CD14-positive monocyte (primary cell): ENCODE measurements around the gene PATZ1. TPM values are rescaled to one million over a fixed set of nuclear protein-coding genes. Genes with fewer than 3 reads are reported as not detected.
"Not testable (repeated sequence)": the region's sequence is repeated elsewhere in the genome, so short reads cannot be mapped to it uniquely, and the experiment has no call there.

ENCODE experiments used
- DNase-seq, 3 donors: peaks; one replicate each; pipeline ENCODE4 v3.0.0-alpha.2; 2011 to 2022
- H2AFZ ChIP-seq: 2 replicates; pipeline ENCODE4 v1.6.0; 2012; ENCODE audit warnings: mild to moderate bottlenecking, low read depth, low read length, inconsistent platforms; ENCODE audit not compliant: insufficient read depth, poor library complexity, severe bottlenecking
- H3K27ac ChIP-seq, 2 donors: 1 replicate in 1 of 2; 2 replicates in 1 of 2; pipeline ENCODE4 v1.5.1; 2012 to 2013; ENCODE audit warnings: low read length in 2 of 2, control low read depth in 1 of 2, inconsistent platforms in 1 of 2, low read depth in 1 of 2, mild to moderate bottlenecking in 1 of 2
- H3K27me3 ChIP-seq, 2 donors: one replicate each; pipeline versions ENCODE4 v1.6.0 to v1.6.1; 2011 to 2013; ENCODE audit warnings: low read length in 2 of 2; ENCODE audit not compliant: control insufficient read depth in 2 of 2, insufficient read depth in 2 of 2
- H3K36me3 ChIP-seq, 2 donors: replicated peaks in 1 of 2; 1 replicate in 1 of 2; 2 replicates in 1 of 2; pipeline versions ENCODE4 v1.5.1 to v1.6.1; 2012 to 2013; ENCODE audit warnings: low read length in 2 of 2, control low read depth in 1 of 2, inconsistent platforms in 1 of 2, mild to moderate bottlenecking in 1 of 2; ENCODE audit not compliant: insufficient read depth in 2 of 2, control insufficient read depth in 1 of 2
- H3K4me1 ChIP-seq, 2 donors: 1 replicate in 1 of 2; 2 replicates in 1 of 2; pipeline versions ENCODE4 v1.5.1 to v1.6.1; 2012 to 2013; ENCODE audit warnings: low read length in 2 of 2, control low read depth in 1 of 2, inconsistent platforms in 1 of 2, mild to moderate bottlenecking in 1 of 2, moderate library complexity in 1 of 2; ENCODE audit not compliant: insufficient read depth in 2 of 2, control insufficient read depth in 1 of 2
- H3K4me2 ChIP-seq: replicated peaks from 2 replicates; pipeline ENCODE3; 2012; ENCODE audit warnings: low read length, moderate library complexity, mild to moderate bottlenecking; ENCODE audit not compliant: poor library complexity, severe bottlenecking; ENCODE audit errors: extremely low read depth
- H3K4me3 ChIP-seq, 3 experiments: fragments of 200-600 bp in 1 of 3; sonication (generic) in 1 of 3; replicated peaks in 1 of 3; 1 replicate in 2 of 3; 2 replicates in 1 of 3; pipeline ENCODE4 v1.5.1; 2011 to 2013; ENCODE audit warnings: low read length in 3 of 3, mild to moderate bottlenecking in 3 of 3, control low read depth in 2 of 3, low read depth in 2 of 3, inconsistent platforms in 1 of 3, moderate library complexity in 1 of 3
- H3K79me2 ChIP-seq: 2 replicates; pipeline ENCODE4 v1.6.0; 2012; ENCODE audit warnings: mild to moderate bottlenecking, control low read depth, inconsistent platforms, low read length, moderate library complexity; ENCODE audit not compliant: insufficient read depth
- H3K9ac ChIP-seq: 2 replicates; pipeline ENCODE4 v1.6.0; 2017; ENCODE audit warnings: low read length, mild to moderate bottlenecking; ENCODE audit not compliant: insufficient read depth, poor library complexity, severe bottlenecking
- H3K9me3 ChIP-seq, 2 donors: replicated peaks in 1 of 2; 1 replicate in 1 of 2; 2 replicates in 1 of 2; pipeline versions ENCODE4 v1.5.1 to v1.6.1; 2012 to 2013; ENCODE audit warnings: low read length in 2 of 2, control low read depth in 1 of 2; ENCODE audit not compliant: control insufficient read depth in 1 of 2, insufficient read depth in 1 of 2
- H4K20me1 ChIP-seq: 2 replicates; pipeline ENCODE4 v1.6.0; 2012; ENCODE audit warnings: mild to moderate bottlenecking, low read length, control low read depth, moderate library complexity; ENCODE audit not compliant: insufficient read depth
- H3K27ac Mint-ChIP-seq, 7 donors: one replicate each; pipeline ENCODE4 v1.8.0; 2020; ENCODE audit warnings: mild to moderate bottlenecking in 7 of 7, mixed read lengths in 7 of 7, moderate library complexity in 6 of 7, inconsistent platforms in 2 of 7
- H3K27me3 Mint-ChIP-seq, 3 donors: one replicate each; pipeline ENCODE4 v1.8.0; 2021 to 2022; ENCODE audit warnings: low read depth in 3 of 3, mild to moderate bottlenecking in 3 of 3, mixed read lengths in 3 of 3, moderate library complexity in 3 of 3, inconsistent platforms in 1 of 3
- H3K36me3 Mint-ChIP-seq, 2 donors: one replicate each; pipeline ENCODE4 v1.8.0; 2020; ENCODE audit warnings: mixed read lengths in 2 of 2, inconsistent platforms in 1 of 2, mild to moderate bottlenecking in 1 of 2
- H3K4me1 Mint-ChIP-seq: one replicate; pipeline ENCODE4 v1.8.0; 2020; ENCODE audit warnings: mild to moderate bottlenecking, mixed read lengths
- H3K4me3 Mint-ChIP-seq, 2 donors: one replicate each; pipeline ENCODE4 v1.8.0; 2020; ENCODE audit warnings: mild to moderate bottlenecking in 2 of 2, mixed read lengths in 2 of 2, moderate library complexity in 1 of 2
- H3K9me3 Mint-ChIP-seq, 7 donors: one replicate each; pipeline ENCODE4 v1.8.0; 2020 to 2022; ENCODE audit warnings: mixed read lengths in 7 of 7, mild to moderate bottlenecking in 6 of 7, moderate library complexity in 6 of 7, inconsistent platforms in 2 of 7
- WGBS: methylation state at CpG from one replicate; pipeline ENCODE4 v1.1.5; 2013; ENCODE audit warnings: missing lambda C conversion rate; ENCODE audit not compliant: insufficient coverage; 5-methylcytosine and 5-hydroxymethylcytosine counted together
- intact Hi-C, 2 donors: fragments of 100-400 bp; cut with micrococcal nuclease; formaldehyde crosslinking; loops; one replicate each; pipeline versions ENCODE4 v1.15.0 to v1.15.1; 2023
- polyA plus RNA-seq, 3 donors: library from polyadenylated mRNA; depleted of rRNA in 1 of 3; unstranded in 2 of 3; stranded (reverse) in 1 of 3; fragments of 300-500 nt in 2 of 3; fragments of >200 nt in 1 of 3; fragmentation: Illumina TruSeq in 2 of 3; gene quantifications; 1 replicate in 2 of 3; 2 replicates in 1 of 3; pipeline ENCODE4 v1.2.3, GENCODE V29; 2012 to 2021
- TF ChIP-seq, protein P1 (sequence below): fragments of 200-600 bp; IDR thresholded peaks from one replicate; pipeline ENCODE4 v1.8.0; 2022; ENCODE audit warnings: antibody characterized with exemption, mild to moderate bottlenecking

Gene PATZ1
- polyA plus RNA-seq, 3 donors = 1.8 to 10.7 (median 2.0) TPM

DNA sequence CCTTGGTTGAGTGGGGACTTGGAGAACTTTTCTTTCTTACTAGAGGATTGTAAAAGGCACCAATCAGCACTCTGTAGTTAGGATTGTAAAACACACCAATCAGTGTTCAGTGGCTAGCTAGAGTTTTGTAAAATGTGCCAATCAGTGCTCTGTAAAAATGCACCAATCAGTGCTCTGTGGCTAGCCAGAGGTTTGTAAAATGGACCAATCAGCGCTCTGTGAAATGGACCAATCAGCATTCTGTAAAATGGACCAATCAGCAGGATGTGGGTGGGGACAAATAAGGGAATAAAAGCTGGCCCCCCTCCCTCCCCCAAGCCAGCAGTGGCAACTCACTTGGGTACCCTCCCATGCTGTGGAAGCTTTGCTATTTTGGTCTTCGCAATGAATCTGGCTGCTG lies 47.7 kb upstream of the PATZ1 start:
- H3K4me1 ChIP-seq = peaks cover 5 to 6% of the 10 kb centered on the region in 2 donors
- TF ChIP-seq, protein P1, sequence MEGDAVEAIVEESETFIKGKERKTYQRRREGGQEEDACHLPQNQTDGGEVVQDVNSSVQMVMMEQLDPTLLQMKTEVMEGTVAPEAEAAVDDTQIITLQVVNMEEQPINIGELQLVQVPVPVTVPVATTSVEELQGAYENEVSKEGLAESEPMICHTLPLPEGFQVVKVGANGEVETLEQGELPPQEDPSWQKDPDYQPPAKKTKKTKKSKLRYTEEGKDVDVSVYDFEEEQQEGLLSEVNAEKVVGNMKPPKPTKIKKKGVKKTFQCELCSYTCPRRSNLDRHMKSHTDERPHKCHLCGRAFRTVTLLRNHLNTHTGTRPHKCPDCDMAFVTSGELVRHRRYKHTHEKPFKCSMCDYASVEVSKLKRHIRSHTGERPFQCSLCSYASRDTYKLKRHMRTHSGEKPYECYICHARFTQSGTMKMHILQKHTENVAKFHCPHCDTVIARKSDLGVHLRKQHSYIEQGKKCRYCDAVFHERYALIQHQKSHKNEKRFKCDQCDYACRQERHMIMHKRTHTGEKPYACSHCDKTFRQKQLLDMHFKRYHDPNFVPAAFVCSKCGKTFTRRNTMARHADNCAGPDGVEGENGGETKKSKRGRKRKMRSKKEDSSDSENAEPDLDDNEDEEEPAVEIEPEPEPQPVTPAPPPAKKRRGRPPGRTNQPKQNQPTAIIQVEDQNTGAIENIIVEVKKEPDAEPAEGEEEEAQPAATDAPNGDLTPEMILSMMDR = no peak

DNA sequence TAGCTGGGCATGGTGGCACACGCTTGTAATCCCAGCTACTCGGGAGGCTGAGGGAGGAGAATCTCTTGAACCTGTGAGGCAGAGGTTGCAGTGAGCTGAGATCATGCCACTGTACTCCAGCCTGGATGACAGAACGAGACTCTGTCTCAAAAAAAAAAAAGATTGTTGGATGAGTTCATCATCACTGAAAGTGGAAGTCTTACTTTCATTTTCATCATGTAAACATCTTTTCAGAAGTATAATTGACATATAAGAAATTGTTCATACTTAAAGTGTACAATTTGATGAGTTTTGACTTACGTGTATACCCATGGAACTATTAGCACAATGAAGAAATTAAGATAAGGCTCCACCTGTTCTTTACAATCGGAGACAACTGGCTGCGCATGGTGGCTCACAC lies 32.5 kb upstream of the PATZ1 start:
- H3K9me3 ChIP-seq, H4K20me1 ChIP-seq, H3K4me1 ChIP-seq, intact Hi-C loops, H3K27me3 Mint-ChIP-seq, H3K4me1 Mint-ChIP-seq, DNase-seq, H3K79me2 ChIP-seq, H3K4me3 ChIP-seq, H3K36me3 Mint-ChIP-seq, H3K36me3 ChIP-seq, H3K27me3 ChIP-seq, H3K9ac ChIP-seq, H3K4me2 ChIP-seq, H3K27ac ChIP-seq, H3K9me3 Mint-ChIP-seq: not testable (repeated sequence)
- H2AFZ ChIP-seq = peak overlapping the region; percentile 46
- Mint-ChIP-seq H3K4me3 (peak overlapping the region in 1 of 2 donors; percentile 48), H3K27ac (peak overlapping the region in 1 of 7 donors; percentile 32)
- WGBS = 100% methylated on average over 2 of the region's 6 CpGs

More for the DNA sequence above, 47.7 kb upstream of the PATZ1 start:
- Histone ChIP-seq H3K9ac (no peak overlapping the region), H3K27me3 (no peaks in the 10 kb centered on the region), H3K36me3 (no peaks in the 10 kb centered on the region), H4K20me1 (no peaks in the 10 kb centered on the region), H3K9me3 (no peaks in the 10 kb centered on the region), H2AFZ (no peak overlapping the region), H3K79me2 (no peaks in the 10 kb centered on the region), H3K27ac (no peak overlapping the region), H3K4me3 (no peak overlapping the region), H3K4me2 (no peak overlapping the region)
- Mint-ChIP-seq H3K27me3 (peaks cover 2 to 7% (median 2%) of the 10 kb centered on the region in 3 donors), H3K4me3 (no peak overlapping the region), H3K27ac (no peak overlapping the region), H3K9me3 (peaks cover 0 to 15% (median 8%) of the 10 kb centered on the region in 7 donors), H3K36me3 (no peaks in the 10 kb centered on the region), H3K4me1 (peaks cover 4% of the 10 kb centered on the region)
- DNase-seq = no peak
- intact Hi-C loops = no loop called here
- WGBS = no CpG with 5 or more reads among the region's 2 CpGs
